Right renal pelvis (tissue), 4 donors: ENCODE results near the gene THPO. TPM values are rescaled to one million over a fixed set of nuclear protein-coding genes. Genes with fewer than 3 reads are reported as not detected.
A peak's percentile ranks its signal among the peaks of the same experiment; 100 is the strongest.

ENCODE experiments used
- DNase-seq, 4 donors: peaks; one replicate each; pipeline ENCODE4 v3.0.0-alpha.2; 2013; ENCODE audit warnings: low read depth in 4 of 4, low spot score in 3 of 4, missing footprints in 1 of 4
- polyA plus RNA-seq, 4 donors: library from polyadenylated mRNA; unstranded; fragments of 120-200 nt; gene quantifications; one replicate each; pipeline ENCODE4 v1.2.1, GENCODE V29; 2013; ENCODE audit not compliant: insufficient read length in 4 of 4

THPO gene
- polyA plus RNA-seq, 4 donors = 1.9 to 3.1 (median 2.5) TPM

- no peak for DNase-seq
These were observed 9.3 kb downstream of the THPO start for GRCh38 chr3:184368586-184369183.

GRCh38 chr3:184368116-184368515, 9.9 kb downstream of the THPO start:
- DNase-seq = no peak

- DNase-seq = no peak
These were observed 11.3 kb downstream of the THPO start for GRCh38 chr3:184366619-184367289.

GRCh38 chr3:184362668-184363546, 15.1 kb downstream of the THPO start:
- peak; percentile 94 to 96 (median 95) for DNase-seq

- no peak for DNase-seq
These were observed 15.9 kb downstream of the THPO start for GRCh38 chr3:184361932-184362667.

- DNase-seq = peak in 1 of 4 donors; percentile 68
These were observed 16.5 kb downstream of the THPO start, which contains the start of the genes CLCN2 and POLR2H for GRCh38 chr3:184361532-184361931. CLCN2 (minus strand) TSS chr3:184361605; CDS start chr3:184361479, 126 bp downstream. POLR2H (plus strand) TSS chr3:184361710; CDS start chr3:184363493, 1,783 bp downstream.

GRCh38 chr3:184360929-184361531, 17.0 kb downstream of the THPO start:
- DNase-seq = no peak

- DNase-seq = no peak
These were observed 17.7 kb downstream of the THPO start for GRCh38 chr3:184360070-184360928.

- DNase-seq = no peak
These were observed 18.4 kb downstream of the THPO start for GRCh38 chr3:184359610-184360009.

- DNase-seq = no peak
These were observed 19.1 kb downstream of the THPO start for GRCh38 chr3:184358921-184359350.

- DNase-seq = no peak
These were observed 19.8 kb downstream of the THPO start for GRCh38 chr3:184358124-184358767.

GRCh38 chr3:184357248-184358123, 20.5 kb downstream of the THPO start:
- DNase-seq = no peak

- DNase-seq = no peak
These were observed 22.6 kb downstream of the THPO start for GRCh38 chr3:184355261-184356040.

- DNase-seq = no peak
These were observed 23.3 kb downstream of the THPO start for GRCh38 chr3:184354754-184355153.

GRCh38 chr3:184354121-184354728, 23.8 kb downstream of the THPO start:
- DNase-seq = no peak

GRCh38 chr3:184353546-184353941, 24.5 kb downstream of the THPO start:
- DNase-seq = no peak
